Activated CD8-positive, alpha-beta memory T cell treated with anti-CD3 and anti-CD28 coated beads, Interleukin-2, amount 50 U/mL, for 24 hours (primary cell): Measurements from ENCODE around the gene CXCR5.

Experiments used
- DNase-seq: peaks from one replicate; pipeline ENCODE4 v3.0.0-alpha.2; 2020; ENCODE audit errors: extremely low read depth

Gene CXCR5

GRCh38 chr11:118876286-118876685, 7.4 kb upstream of the CXCR5 start:
- no peak for DNase-seq

DNA sequence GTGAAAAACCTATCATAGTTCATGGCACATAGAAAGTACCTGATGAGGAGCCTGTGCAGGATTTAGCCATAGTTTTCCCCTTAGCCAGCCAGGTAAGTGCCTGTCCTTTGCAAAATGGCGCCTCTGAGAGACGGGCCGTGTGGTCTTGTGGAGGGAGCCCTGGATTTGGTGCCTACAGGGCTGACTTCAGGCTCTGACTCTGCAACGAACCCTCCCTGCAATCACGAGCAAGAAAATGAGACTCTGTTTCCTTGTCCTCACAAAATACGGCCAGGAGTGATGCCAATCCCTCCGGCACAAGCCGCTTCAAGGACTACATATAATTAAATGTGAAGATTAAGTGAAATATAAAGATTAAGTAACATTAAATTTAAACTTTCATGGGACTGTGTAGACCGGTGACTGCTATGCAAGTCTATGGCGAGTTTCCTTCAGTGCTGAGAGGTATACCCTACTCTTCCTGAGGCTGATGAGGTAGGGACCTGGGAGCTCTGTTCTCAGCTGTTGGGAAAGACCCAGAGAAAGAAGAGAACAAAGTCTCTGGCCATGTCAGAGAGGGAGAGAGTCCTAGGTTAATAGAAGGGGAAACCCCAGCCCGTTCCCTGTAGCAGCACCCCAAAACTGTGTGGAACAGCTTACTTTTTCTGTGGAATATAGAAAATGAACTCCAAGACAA, 6.1 kb upstream of the CXCR5 start:
- DNase-seq = no peak

GRCh38 chr11:118878163-118878563, 5.5 kb upstream of the CXCR5 start:
- DNase-seq = no peak

DNA sequence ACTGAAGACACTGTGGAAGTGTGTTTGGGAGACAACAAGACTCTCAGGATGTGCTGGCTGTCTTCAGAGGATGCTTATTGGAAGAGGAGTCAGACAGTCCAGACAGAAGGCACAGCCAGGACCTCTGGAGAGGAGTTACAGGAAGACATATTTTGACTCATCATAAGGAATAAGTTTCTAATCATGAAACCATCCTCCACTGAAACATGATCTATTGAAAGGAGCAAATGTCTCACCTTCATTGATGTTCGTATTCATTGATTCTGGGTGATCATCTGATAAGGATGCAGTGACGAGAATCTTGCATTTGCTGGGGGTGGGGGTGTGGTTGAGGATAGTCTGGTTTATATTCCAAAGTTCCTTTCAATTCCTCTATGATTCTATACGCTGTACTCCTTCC, 2.5 kb upstream of the CXCR5 start:
- DNase-seq = no peak

GRCh38 chr11:118882491-118882890, 1.2 kb upstream of the CXCR5 start:
- no peak for DNase-seq

GRCh38 chr11:118883004-118883367, 706 bp upstream of the CXCR5 start:
- DNase-seq = no peak

GRCh38 chr11:118884875-118885274, 1.2 kb downstream of the CXCR5 start:
- no peak for DNase-seq

DNA sequence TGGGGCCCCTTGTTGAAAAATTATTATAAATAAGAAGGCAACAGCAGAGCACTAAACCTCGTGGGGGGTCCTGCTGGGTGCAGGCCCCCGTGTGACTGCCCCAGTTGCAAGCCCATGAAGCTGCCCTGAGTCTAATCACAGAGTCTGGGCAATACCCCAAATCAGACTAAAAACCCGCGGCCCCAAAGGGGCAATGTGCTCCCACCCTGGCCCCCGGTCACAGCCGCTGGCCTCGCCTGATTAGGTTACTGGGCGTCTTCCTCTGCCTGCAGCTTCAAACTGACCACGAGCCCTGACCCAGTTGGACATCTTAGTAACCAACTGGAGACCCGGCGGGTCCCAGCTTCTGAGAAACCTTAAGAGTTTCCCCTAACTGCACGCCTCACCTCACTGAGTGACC, 1.6 kb downstream of the CXCR5 start:
- DNase-seq = no peak

GRCh38 chr11:118885831-118886565, 2.3 kb downstream of the CXCR5 start:
- DNase-seq = no peak

GRCh38 chr11:118886681-118887111, 3.0 kb downstream of the CXCR5 start:
- DNase-seq = no peak

DNA sequence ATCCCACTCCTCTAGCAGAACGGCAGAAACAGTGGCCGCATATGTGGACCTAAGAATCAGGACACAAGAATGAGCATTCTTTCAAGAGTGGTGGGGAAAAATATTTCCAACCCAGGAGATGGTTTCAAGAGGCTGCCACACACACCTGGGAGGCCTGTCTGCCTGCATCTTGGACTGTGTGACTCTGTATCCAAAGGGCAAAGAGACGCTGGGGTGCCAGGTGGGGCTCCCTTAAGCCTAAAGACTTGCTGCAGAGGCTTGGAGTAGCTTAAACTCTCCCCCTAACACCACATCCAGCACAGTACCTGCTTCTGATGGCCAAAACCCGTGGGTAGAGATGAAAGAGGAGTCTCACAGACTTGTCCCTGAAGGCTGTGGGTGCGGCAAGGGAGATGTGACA, 3.5 kb downstream of the CXCR5 start:
- DNase-seq = no peak

GRCh38 chr11:118888398-118888797, 4.7 kb downstream of the CXCR5 start:
- DNase-seq = no peak

DNA sequence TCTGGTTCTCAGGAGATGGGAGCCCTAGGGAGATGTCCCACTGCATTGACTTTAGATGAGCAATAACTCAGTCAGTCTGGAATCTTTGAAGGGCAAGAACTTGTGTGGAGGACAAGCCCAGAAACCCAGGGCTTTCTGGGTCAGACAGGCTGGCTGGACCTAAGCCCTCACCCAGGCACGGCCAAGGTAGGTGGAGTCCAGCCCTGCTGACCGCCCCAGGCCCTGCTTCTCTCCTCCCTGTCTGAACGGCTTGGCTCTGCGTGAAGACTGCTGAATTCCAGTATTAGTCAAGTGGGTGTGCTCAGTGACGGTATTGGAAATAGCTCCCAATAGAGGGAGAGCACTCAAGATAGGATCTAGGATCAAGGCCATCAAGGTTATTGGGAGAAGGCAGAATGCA, 6.1 kb downstream of the CXCR5 start:
- no peak for DNase-seq

DNA sequence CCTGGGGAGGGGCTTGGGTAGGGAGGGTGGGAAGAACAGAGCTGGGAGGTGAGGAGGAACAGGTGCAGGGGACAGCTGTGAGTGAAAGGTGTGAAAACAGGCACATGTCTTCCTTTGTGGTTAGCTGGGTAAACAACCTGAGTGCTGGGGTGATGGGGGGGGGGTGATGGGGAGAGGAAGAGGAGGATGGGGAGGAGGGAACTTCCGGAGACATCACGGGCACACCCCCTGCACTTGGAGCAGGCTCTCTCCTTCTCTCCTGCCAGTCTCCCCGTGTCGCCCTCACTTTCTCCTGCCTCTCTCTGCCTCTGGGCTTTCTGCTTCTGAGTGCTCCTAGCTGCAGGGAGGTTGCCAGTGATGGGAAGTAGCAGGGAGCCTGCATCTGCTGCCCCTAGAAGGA, 8.8 kb downstream of the CXCR5 start:
- DNase-seq = no peak

- no peak for DNase-seq
Observed at GRCh38 chr11:118892964-118893363, 9.3 kb downstream of the CXCR5 start.

DNA sequence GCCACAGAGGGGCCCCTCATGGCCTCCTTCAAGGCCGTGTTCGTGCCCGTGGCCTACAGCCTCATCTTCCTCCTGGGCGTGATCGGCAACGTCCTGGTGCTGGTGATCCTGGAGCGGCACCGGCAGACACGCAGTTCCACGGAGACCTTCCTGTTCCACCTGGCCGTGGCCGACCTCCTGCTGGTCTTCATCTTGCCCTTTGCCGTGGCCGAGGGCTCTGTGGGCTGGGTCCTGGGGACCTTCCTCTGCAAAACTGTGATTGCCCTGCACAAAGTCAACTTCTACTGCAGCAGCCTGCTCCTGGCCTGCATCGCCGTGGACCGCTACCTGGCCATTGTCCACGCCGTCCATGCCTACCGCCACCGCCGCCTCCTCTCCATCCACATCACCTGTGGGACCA, 10.0 kb downstream of the CXCR5 start:
- DNase-seq = no peak

DNA sequence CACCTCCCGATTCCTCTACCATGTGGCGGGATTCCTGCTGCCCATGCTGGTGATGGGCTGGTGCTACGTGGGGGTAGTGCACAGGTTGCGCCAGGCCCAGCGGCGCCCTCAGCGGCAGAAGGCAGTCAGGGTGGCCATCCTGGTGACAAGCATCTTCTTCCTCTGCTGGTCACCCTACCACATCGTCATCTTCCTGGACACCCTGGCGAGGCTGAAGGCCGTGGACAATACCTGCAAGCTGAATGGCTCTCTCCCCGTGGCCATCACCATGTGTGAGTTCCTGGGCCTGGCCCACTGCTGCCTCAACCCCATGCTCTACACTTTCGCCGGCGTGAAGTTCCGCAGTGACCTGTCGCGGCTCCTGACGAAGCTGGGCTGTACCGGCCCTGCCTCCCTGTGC, 10.5 kb downstream of the CXCR5 start:
- DNase-seq = no peak

GRCh38 chr11:118895093-118896039, 11.7 kb downstream of the CXCR5 start:
- no peak for DNase-seq

DNA sequence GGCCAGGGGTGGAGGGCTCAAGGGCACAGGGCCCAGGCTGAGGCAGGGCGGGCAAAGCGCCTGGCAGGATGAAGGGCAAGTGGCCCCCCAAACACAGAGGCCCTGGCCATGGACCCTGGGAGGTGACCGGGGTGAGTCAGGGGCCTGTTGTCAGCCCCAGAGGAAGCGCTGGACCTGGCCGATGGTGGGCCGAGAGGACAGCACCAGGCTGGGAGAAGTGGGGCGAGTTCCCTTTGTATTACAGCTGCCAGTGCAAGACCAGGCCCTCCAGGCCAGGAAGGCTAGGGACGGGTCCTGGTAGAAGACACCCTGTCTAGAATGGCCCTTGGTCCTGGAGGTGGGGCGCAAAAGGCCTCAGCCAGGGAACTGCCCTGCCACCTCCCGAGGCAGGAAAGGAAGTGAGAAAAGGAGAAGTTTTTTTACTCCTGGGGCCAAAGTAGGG, 12.8 kb downstream of the CXCR5 start:
- no peak for DNase-seq

DNA sequence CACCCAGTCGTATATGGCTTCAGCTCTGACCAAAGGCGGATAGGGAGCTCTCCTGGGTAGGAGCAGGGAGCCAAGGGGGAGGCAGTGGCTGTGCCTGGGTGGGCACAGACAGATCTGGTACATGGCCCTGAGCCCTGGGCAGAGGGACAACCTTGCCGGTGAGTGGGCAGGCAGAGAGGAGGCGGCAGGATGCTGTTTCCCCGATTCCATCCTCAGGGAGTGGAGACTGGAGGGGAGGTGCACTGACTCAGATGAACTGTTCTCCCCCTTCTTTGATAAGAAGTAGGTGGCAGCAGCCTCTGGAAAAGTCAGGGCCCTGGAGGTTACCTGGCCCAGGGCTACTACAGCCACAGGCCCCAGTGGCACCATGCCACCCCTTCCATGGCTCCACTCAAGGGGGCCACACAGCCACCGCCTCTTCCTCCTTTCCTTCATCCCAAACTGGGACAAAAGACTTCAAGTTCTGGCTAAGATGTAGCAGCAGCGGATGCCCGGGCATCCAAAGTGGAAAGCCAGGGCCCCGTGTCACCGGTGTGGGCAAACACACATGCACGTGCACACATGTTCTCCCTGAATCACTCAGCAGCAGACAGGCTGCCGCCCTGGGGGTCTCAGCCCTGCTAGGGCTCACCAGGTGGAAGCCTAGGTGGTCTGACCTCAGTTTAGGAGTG, 13.4 kb downstream of the CXCR5 start:
- DNase-seq = no peak

DNA sequence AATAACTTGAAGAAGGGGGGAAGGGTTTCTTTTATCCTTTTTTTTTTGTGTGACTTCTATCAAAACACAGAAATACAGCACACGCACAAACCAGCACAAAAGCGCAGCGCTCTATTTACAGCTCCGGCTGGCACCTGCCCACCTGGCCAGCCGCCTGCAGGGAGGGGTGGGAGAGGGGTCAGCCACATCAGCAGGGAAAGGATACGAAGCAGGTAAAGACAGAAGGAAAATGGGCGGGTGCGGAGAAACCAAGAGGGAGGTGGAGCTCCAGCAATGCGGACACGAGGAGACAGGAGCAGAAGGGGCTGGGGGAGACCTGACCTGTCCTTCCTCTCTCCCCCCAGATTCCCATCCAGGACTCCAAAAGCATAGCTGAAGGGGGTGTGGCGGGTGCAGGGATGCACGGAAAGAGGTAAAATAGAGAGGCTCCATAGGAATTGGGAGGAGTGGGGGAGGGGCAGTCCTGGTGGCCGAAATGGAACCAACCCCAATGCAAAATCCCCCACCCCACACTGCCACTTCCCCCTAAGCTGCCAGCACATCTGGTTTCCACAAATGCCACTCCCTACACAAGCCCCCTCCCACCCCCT, 14.1 kb downstream of the CXCR5 start:
- DNase-seq = no peak
